Caco-2 (cell line): ENCODE measurements around the gene RAB5IF. TPM values are rescaled to one million over a fixed set of nuclear protein-coding genes. Genes with fewer than 3 reads are reported as not detected.
"Not testable (repeated sequence)": the region's sequence is repeated elsewhere in the genome, so short reads cannot be mapped to it uniquely, and the experiment has no call there.

Experiments used
- BruUV-seq: library from RNA; stranded (reverse); fragments of 400-500 nt; replicated peaks from 2 replicates; lab custom pipeline; 2021; lab: Mats Ljungman, UMichigan
- CTCF ChIA-PET: fragments of 300-600 bp; sonication (Branson Sonifier 250); formaldehyde crosslinking; loops from one replicate; lab custom pipeline; 2022; ENCODE audit warnings: antibody characterized with exemption; lab: Charles Lee
- POLR2A ChIA-PET: fragments of 300-600 bp; sonication (Branson Sonifier 250); formaldehyde crosslinking; loops from one replicate; lab custom pipeline; 2022; ENCODE audit warnings: antibody characterized with exemption; lab: Charles Lee
- DNase-seq, 2 experiments: peaks; one replicate each; pipeline versions ENCODE4 v3.0.0 to v3.0.0-alpha.2; 2020 to 2022
- H3K27me3 ChIP-seq: replicated peaks from 2 replicates; pipeline ENCODE4 v1.6.0; 2011; ENCODE audit warnings: low read length; ENCODE audit not compliant: control insufficient read depth, insufficient read depth
- H3K36me3 ChIP-seq: 2 replicates; pipeline ENCODE4 v1.5.1; 2011; ENCODE audit warnings: low read length; ENCODE audit not compliant: control insufficient read depth, insufficient read depth
- H3K4me1 ChIP-seq: fragments of 250-450 bp; sonication (Bioruptor Pico); 2 replicates; pipeline ENCODE4 v1.5.1; 2020; ENCODE audit warnings: mild to moderate bottlenecking
- H3K4me3 ChIP-seq: 2 replicates; pipeline ENCODE4 v1.5.1; 2011; ENCODE audit warnings: low read depth, mild to moderate bottlenecking, control low read depth, low read length
- H3K9me3 ChIP-seq: fragments of 250-450 bp; sonication (Bioruptor Pico); 2 replicates; pipeline ENCODE4 v1.5.1; 2020; ENCODE audit warnings: mild to moderate bottlenecking, moderate library complexity
- H3K27ac Mint-ChIP-seq: one replicate; pipeline ENCODE4 v1.8.0; 2022; ENCODE audit warnings: mixed read lengths; ENCODE audit not compliant: unreplicated experiment
- H3K27me3 Mint-ChIP-seq: one replicate; pipeline ENCODE4 v1.8.0; 2022; ENCODE audit warnings: mixed read lengths; ENCODE audit not compliant: insufficient read depth, unreplicated experiment
- H3K36me3 Mint-ChIP-seq: one replicate; pipeline ENCODE4 v1.8.0; 2022; ENCODE audit warnings: mild to moderate bottlenecking, mixed read lengths; ENCODE audit not compliant: insufficient read depth, unreplicated experiment
- H3K4me1 Mint-ChIP-seq: one replicate; pipeline ENCODE4 v1.8.0; 2022; ENCODE audit warnings: low read depth, mixed read lengths; ENCODE audit not compliant: unreplicated experiment
- H3K4me3 Mint-ChIP-seq: one replicate; pipeline ENCODE4 v1.8.0; 2022; ENCODE audit warnings: mild to moderate bottlenecking, moderate library complexity, mixed read lengths; ENCODE audit not compliant: unreplicated experiment
- H3K9me3 Mint-ChIP-seq: one replicate; pipeline ENCODE4 v1.8.0; 2022; ENCODE audit warnings: mixed read lengths; ENCODE audit not compliant: unreplicated experiment
- CTCF ChIP-seq, 2 experiments: fragments of 200-600 bp in 1 of 2; IDR thresholded peaks; 1 replicate in 1 of 2; 2 replicates in 1 of 2; pipeline versions ENCODE4 v1.5.1 to v1.8.0; 2011 to 2022; ENCODE audit warnings: antibody characterized with exemption in 1 of 2, control low read depth in 1 of 2, inconsistent platforms in 1 of 2, low read depth in 1 of 2, low read length in 1 of 2, mild to moderate bottlenecking in 1 of 2, moderate library complexity in 1 of 2; ENCODE audit not compliant: insufficient read depth in 1 of 2, severe bottlenecking in 1 of 2, unreplicated experiment in 1 of 2
- intact Hi-C: fragments of 100-400 bp; cut with micrococcal nuclease; formaldehyde crosslinking; loops from one replicate; pipeline ENCODE4 v1.10.0; 2022; ENCODE audit not compliant: unreplicated experiment
- total RNA-seq: library from RNA; stranded (reverse); gene quantifications from 2 replicates; pipeline ENCODE4 v1.2.3, GENCODE V29; 2022

Gene RAB5IF
- total RNA-seq, 1 experiment from 2014 or later: 279 TPM

DNA sequence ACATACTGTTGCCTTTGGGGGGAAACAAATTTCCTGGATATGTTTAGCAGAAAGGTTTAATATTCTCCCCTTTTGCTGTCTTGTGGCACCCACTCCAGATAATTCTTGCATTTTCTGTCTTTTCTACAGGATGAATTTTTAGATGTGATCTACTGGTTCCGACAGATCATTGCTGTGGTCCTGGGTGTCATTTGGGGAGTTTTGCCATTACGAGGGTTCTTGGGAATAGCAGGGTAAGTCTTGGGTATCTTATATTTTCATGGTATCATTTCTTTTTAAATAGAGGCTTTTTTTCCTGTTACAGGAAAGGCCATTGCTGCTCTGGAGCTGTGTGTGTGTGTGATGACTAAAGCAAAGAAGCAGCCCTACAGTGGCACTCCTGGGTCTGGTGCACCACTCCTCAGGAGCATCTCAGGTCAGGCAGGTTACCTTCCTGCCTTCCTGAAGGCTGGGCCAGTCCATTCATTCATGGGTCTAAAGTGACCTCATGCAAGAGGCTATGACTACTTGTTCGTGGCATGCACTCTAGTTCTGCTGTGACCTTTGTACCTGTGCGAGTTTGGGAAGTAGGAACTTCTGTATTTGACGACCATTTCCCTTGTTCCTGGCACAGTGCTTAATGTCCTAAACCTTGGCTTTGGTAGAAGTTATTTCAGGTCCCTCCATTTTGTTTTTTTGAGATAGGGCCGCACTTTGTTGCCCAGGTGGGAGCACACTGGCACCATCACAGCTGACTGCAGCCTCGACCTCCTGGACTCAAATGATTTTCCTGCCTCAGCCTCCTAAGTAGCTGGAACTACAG lies 2.2 kb downstream of the RAB5IF start:
- Histone ChIP-seq H3K4me1 (peaks cover 19% of the 10 kb centered on the region), H3K27me3 (no peaks in the 10 kb centered on the region), H3K4me3 (no peak overlapping the region), H3K36me3 (peaks cover 8% of the 10 kb centered on the region), H3K9me3 (no peaks in the 10 kb centered on the region)
- intact Hi-C loops: no loop called here
- peak overlapping the region; percentile 91 for H3K4me3 Mint-ChIP-seq
- no peaks in the 10 kb centered on the region for H3K27me3 Mint-ChIP-seq
- peaks cover 17% of the 10 kb centered on the region for H3K4me1 Mint-ChIP-seq
- H3K36me3 Mint-ChIP-seq: peaks cover 82% of the 10 kb centered on the region
- ChIA-PET POLR2A (interaction anchor here (0.5 to 0.6 kb wide), 2 partner anchors 35 to 137 kb away, joined by 3 to 6 read pairs; no protein-coding TSS in a partner anchor), CTCF (no interaction called here)
- no peak for TF ChIP-seq CTCF (IDR thresholded peaks at IDR 0.05; ENCODE audit: insufficient read depth in 1 of 2, low read depth in 1 of 2, low read length in 1 of 2, severe bottlenecking in 1 of 2, unreplicated experiment in 1 of 2)
- DNase-seq: peak; percentile 78 to 91
- H3K27ac Mint-ChIP-seq: peak overlapping the region; percentile 97
- H3K9me3 Mint-ChIP-seq: no peaks in the 10 kb centered on the region
- no TSS peak for BruUV-seq

DNA sequence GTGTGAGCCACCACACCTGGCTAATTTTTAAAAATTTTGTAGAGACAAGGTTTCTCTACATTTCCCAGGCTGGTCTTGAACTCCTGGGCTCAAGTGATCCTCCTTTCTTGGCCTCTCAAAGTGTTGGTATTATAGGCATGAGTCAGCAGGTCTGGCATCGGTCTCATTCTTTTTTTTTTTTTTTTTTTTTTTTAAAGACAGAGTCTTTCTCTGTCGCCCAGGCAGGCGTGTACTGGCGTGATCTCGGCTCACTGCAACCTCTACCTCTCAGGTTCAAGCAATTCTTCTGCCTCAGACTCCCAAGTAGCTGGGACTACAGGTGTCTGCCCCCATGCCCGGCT lies 2.8 kb downstream of the RAB5IF start:
- BruUV-seq, H3K27me3 Mint-ChIP-seq, H3K36me3 ChIP-seq, H3K9me3 Mint-ChIP-seq, CTCF ChIA-PET, H3K27me3 ChIP-seq, H3K9me3 ChIP-seq, H3K4me3 ChIP-seq, DNase-seq, POLR2A ChIA-PET, intact Hi-C loops: not testable (repeated sequence)
- Mint-ChIP-seq H3K27ac (peak overlapping the region; percentile 97), H3K4me1 (peaks cover 17% of the 10 kb centered on the region), H3K4me3 (peak overlapping the region; percentile 91), H3K36me3 (peaks cover 88% of the 10 kb centered on the region)
- H3K4me1 ChIP-seq: peaks cover 19% of the 10 kb centered on the region

GRCh38 chr20:36611625-36612024 lies 6.0 kb downstream of the RAB5IF start:
- no peak for DNase-seq
- no peak overlapping the region for H3K4me3 ChIP-seq
- Mint-ChIP-seq H3K4me3 (no peak overlapping the region), H3K27ac (no peak overlapping the region), H3K27me3 (no peaks in the 10 kb centered on the region), H3K4me1 (peaks cover 15% of the 10 kb centered on the region), H3K9me3 (no peaks in the 10 kb centered on the region), H3K36me3 (peaks cover 79% of the 10 kb centered on the region)
- no peaks in the 10 kb centered on the region for H3K9me3 ChIP-seq
- intact Hi-C loops: loop anchor here (1.0 kb wide), 3 partner anchors 118 to 163 kb away; no protein-coding TSS in a partner anchor
- no peak for TF ChIP-seq CTCF (IDR thresholded peaks at IDR 0.05; ENCODE audit: insufficient read depth in 1 of 2, low read depth in 1 of 2, low read length in 1 of 2, severe bottlenecking in 1 of 2, unreplicated experiment in 1 of 2)
- H3K4me1 ChIP-seq: peaks cover 14% of the 10 kb centered on the region
- ChIA-PET POLR2A (interaction anchor here (0.6 kb wide), 1 partner anchor 295 kb away, joined by 3 read pairs; no protein-coding TSS in a partner anchor), CTCF (interaction anchor here (0.8 to 1.2 kb wide), 3 partner anchors 110 to 163 kb away, joined by 3 to 4 read pairs (median 3); no protein-coding TSS in a partner anchor)
- BruUV-seq: no TSS peak
- H3K36me3 ChIP-seq: peaks cover 13% of the 10 kb centered on the region
- H3K27me3 ChIP-seq: no peaks in the 10 kb centered on the region
